HepG2 (cell line): Measurements from ENCODE around the gene CCDC144A. TPM values are rescaled to one million over a fixed set of nuclear protein-coding genes. Genes with fewer than 3 reads are reported as not detected.
"Not testable (repeated sequence)": the region's sequence is repeated elsewhere in the genome, so short reads cannot be mapped to it uniquely, and the experiment has no call there.

Source experiments
- ATAC-seq: fragments of 200-7000 bp; cut with Tn5 transposase; 3 replicates; pipeline ENCODE4 v1.9.1; 2020; ENCODE audit warnings: mild to moderate bottlenecking, moderate library complexity
- BruUV-seq: library from RNA; stranded (reverse); fragments of 400-500 nt; replicated peaks from 2 replicates; lab custom pipeline; 2021; lab: Mats Ljungman, UMichigan
- CTCF ChIA-PET: fragments of 300-600 bp; formaldehyde crosslinking; extraction: SDS; loops from one replicate; lab custom pipeline; 2021; ENCODE audit warnings: low total read pairs, inconsistent platforms, low intra/inter-chr PET ratio; lab: Yijun Ruan, JAX
- POLR2A ChIA-PET: fragments of 350-600 bp; sonication (Branson Sonifier 250); formaldehyde crosslinking; loops from one replicate; lab custom pipeline; 2020; ENCODE audit warnings: antibody characterized with exemption, inconsistent platforms; lab: Yijun Ruan, JAX
- DNase-seq: peaks from one replicate; pipeline ENCODE4 v3.0.0-alpha.2; 2015; ENCODE audit warnings: low spot score
- FAIRE-seq: peaks from 3 replicates; lab custom pipeline; 2011; peaks lifted over from hg19 to GRCh38; lab: Jason Lieb, UNC
- H2AFZ ChIP-seq: one replicate; pipeline ENCODE4 v1.6.1; 2011; ENCODE audit warnings: low read length, inconsistent platforms
- H3K27ac ChIP-seq: fragments of 300-600 bp; 3 replicates; pipeline ENCODE4 v1.8.0; 2011; ENCODE audit warnings: mixed run types, mild to moderate bottlenecking, mixed read lengths, low read length, inconsistent platforms; ENCODE audit not compliant: insufficient read depth; ENCODE audit errors: extremely low read length
- H3K27me3 ChIP-seq, 2 experiments: fragments of 200-600 bp in 1 of 2; 2 replicates in 1 of 2; 3 replicates in 1 of 2; pipeline versions ENCODE4 v1.6.0 to v1.8.0; 2011; ENCODE audit warnings: low read length in 2 of 2, mild to moderate bottlenecking in 2 of 2, moderate library complexity in 2 of 2, inconsistent platforms in 1 of 2; ENCODE audit not compliant: insufficient read depth in 2 of 2, control insufficient read depth in 1 of 2
- H3K36me3 ChIP-seq, 2 experiments: fragments of 200-600 bp in 1 of 2; replicated peaks in 1 of 2; 2 replicates in 1 of 2; 3 replicates in 1 of 2; pipeline versions ENCODE4 v1.5.1 to v1.8.0; 2011; ENCODE audit warnings: low read length in 2 of 2, inconsistent platforms in 1 of 2; ENCODE audit not compliant: insufficient read depth in 2 of 2, control insufficient read depth in 1 of 2
- H3K4me1 ChIP-seq: 2 replicates; pipeline ENCODE4 v1.5.1; 2012; ENCODE audit warnings: low read length, inconsistent platforms; ENCODE audit not compliant: insufficient read depth
- H3K4me2 ChIP-seq: 2 replicates; pipeline ENCODE4 v1.6.0; 2011; ENCODE audit warnings: low read depth, low read length, inconsistent platforms
- H3K4me3 ChIP-seq, 3 experiments: fragments of 200-600 bp in 1 of 3; sonication (generic), shearing (Covaris generic) in 1 of 3; replicated peaks in 1 of 3; 2 replicates each; pipeline ENCODE4 v1.5.1; 2011 to 2016; ENCODE audit warnings: low read length in 3 of 3, inconsistent platforms in 2 of 3, low read depth in 2 of 3, mild to moderate bottlenecking in 2 of 3, control low read depth in 1 of 3, mixed read lengths in 1 of 3; ENCODE audit not compliant: insufficient read depth in 1 of 3
- H3K79me2 ChIP-seq: one replicate; pipeline ENCODE4 v1.6.1; 2011; ENCODE audit warnings: low read length, inconsistent platforms; ENCODE audit not compliant: insufficient read depth
- H3K9ac ChIP-seq: 2 replicates; pipeline ENCODE4 v1.6.0; 2011; ENCODE audit warnings: mild to moderate bottlenecking, low read depth, low read length, inconsistent platforms; ENCODE audit not compliant: insufficient read depth
- H3K9me3 ChIP-seq: 2 replicates; pipeline ENCODE4 v1.5.1; 2012; ENCODE audit warnings: mild to moderate bottlenecking, low read length
- H4K20me1 ChIP-seq: 2 replicates; pipeline ENCODE4 v1.6.0; 2011; ENCODE audit warnings: inconsistent platforms, mild to moderate bottlenecking, low read length, moderate library complexity; ENCODE audit not compliant: insufficient read depth
- MIER2 ChIP-seq: IDR thresholded peaks from 2 replicates; pipeline ENCODE4 v1.6.1; 2016; ENCODE audit warnings: missing biosample characterization, missing genetic modification reagents
- WGBS: methylation state at CpG from one replicate; pipeline ENCODE4 v1.1.6; 2017; ENCODE audit warnings: low lambda C conversion rate; 5-methylcytosine and 5-hydroxymethylcytosine counted together
- in situ Hi-C: cut with HindIII; loops from 2 replicates; pipeline ENCODE4 v1.10.0; 2017; ENCODE audit warnings: low pct_unique_long_range_greater_than_20kb; ENCODE audit not compliant: extremely low pct_ligation_motif_present
- intact Hi-C: fragments of 100-400 bp; cut with micrococcal nuclease; formaldehyde crosslinking; loops from one replicate; pipeline ENCODE4 v1.10.0; 2022; ENCODE audit not compliant: unreplicated experiment
- polyA plus RNA-seq, 8 experiments: library from polyadenylated mRNA; depleted of rRNA in 3 of 8; stranded (reverse) in 7 of 8; unstranded in 1 of 8; fragments of >200 nt; fragmentation: Illumina TruSeq in 4 of 8; extraction: Trizol in 4 of 8; gene quantifications; 2 replicates each; pipeline versions ENCODE4 v1.2.1 to v1.2.3, GENCODE V29; 2011 to 2016; ENCODE audit warnings: low read depth in 4 of 8, missing spikeins in 1 of 8, mixed read lengths in 1 of 8; ENCODE audit not compliant: insufficient read depth in 1 of 8
- total RNA-seq, 5 experiments: library from RNA; depleted of rRNA; stranded (reverse); fragments of >200 nt; fragmentation: Illumina TruSeq; extraction: Trizol; gene quantifications; 2 replicates each; pipeline ENCODE4 v1.2.3, GENCODE V29; 2016; ENCODE audit warnings: low read depth in 1 of 5
- TF ChIP-seq, protein P1 (sequence below), 2 experiments: IDR thresholded peaks; 2 replicates each; pipeline ENCODE4 v1.6.1; 2011 to 2012; ENCODE audit warnings: low read length in 2 of 2, borderline replicate concordance in 1 of 2, low read depth in 1 of 2, mild to moderate bottlenecking in 1 of 2, moderate library complexity in 1 of 2

CCDC144A gene
- total and polyA plus RNA-seq, 2 of the 13 experiments (the other 11 are each of a cell fraction or from before 2014, with no cell fraction given), result 0.09 TPM; not detected in 1

DNA sequence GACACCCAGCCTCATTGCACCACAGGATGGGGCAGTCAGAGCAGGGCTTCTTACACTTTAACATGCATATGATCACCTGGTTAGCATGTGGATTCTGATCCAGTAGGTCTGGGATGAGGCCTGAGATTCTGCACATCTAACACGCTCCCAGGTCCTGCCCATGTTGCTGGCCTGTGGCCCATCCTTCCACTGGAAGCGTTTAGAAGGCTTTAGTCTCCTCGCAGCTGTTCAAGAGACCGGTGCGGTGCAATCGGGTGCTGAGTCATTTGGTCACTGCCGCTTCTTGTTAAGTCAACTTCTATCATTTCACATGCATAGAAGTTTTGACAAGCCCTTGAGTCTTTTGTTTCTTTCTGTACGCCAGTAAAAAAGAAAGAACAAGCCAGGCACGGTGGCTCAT is 117.6 kb downstream of the CCDC144A start:
- FAIRE-seq, H3K36me3 ChIP-seq, DNase-seq, BruUV-seq, H3K79me2 ChIP-seq, in situ Hi-C loops, intact Hi-C loops, POLR2A ChIA-PET, H3K9ac ChIP-seq, H4K20me1 ChIP-seq, CTCF ChIA-PET, H3K27ac ChIP-seq, H3K4me3 ChIP-seq, ATAC-seq, H3K27me3 ChIP-seq, H2AFZ ChIP-seq, H3K9me3 ChIP-seq, H3K4me1 ChIP-seq, H3K4me2 ChIP-seq: not testable (repeated sequence)
- no CpG with 5 or more reads among the region's 9 CpGs for WGBS

DNA sequence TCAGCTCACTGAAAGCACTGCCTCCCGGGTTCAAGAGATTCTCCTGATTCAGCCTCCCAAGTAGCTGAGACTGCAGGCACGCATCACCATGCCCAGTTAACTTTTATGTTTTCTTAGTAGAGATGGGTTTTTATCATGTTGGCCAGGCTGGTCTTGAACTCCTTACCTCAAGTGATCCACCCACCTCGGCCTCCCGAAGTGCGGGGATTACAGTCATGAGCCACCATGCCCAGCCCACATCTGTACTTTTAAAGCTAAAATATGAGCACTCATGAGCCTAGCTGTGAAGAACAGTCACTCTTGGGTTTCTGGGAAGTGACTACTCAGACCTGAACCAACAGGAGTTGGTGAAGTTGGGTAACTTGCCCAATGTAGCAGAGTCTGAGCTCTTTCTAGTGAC is 120.2 kb downstream of the CCDC144A start:
- H3K4me1 ChIP-seq, intact Hi-C loops, H3K36me3 ChIP-seq, H3K9ac ChIP-seq, ATAC-seq, CTCF ChIA-PET, FAIRE-seq, H3K27me3 ChIP-seq, H3K27ac ChIP-seq, BruUV-seq, H2AFZ ChIP-seq, H3K4me2 ChIP-seq, H3K4me3 ChIP-seq, in situ Hi-C loops, POLR2A ChIA-PET, H3K9me3 ChIP-seq, H4K20me1 ChIP-seq, H3K79me2 ChIP-seq, DNase-seq: not testable (repeated sequence)
- WGBS, result no CpG with 5 or more reads among the region's 5 CpGs

DNA sequence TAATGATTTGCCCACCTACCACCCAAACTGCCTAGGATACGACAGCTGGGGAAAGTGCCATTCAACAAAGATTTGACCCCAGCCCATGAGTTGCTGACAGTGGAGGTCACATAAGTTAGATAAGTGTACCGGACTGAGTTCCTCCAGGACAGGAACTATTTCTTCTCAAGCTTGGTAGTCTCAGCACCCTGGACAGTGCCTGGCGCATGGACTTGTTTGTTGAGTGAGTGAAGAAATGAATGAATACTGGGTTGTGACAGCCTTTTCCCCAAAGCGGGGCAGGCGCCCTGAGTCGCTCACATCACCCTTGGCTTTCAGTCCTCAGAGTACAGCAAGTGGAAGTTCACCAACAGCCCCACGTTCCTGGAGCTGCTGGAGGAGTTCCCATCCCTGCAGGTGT is 122.1 kb downstream of the CCDC144A start:
- H2AFZ ChIP-seq, POLR2A ChIA-PET, H3K4me3 ChIP-seq, in situ Hi-C loops, intact Hi-C loops, CTCF ChIA-PET, H3K4me2 ChIP-seq, H3K9me3 ChIP-seq, H3K4me1 ChIP-seq, FAIRE-seq, H3K9ac ChIP-seq, H3K79me2 ChIP-seq, DNase-seq, ATAC-seq, H4K20me1 ChIP-seq, H3K36me3 ChIP-seq, H3K27ac ChIP-seq, BruUV-seq, H3K27me3 ChIP-seq: not testable (repeated sequence)
- TF ChIP-seq MIER2 (CRISPR knock-in tag), result peak; percentile 87; the same call in 1 of the 2 replicates
- TF ChIP-seq, protein P1, sequence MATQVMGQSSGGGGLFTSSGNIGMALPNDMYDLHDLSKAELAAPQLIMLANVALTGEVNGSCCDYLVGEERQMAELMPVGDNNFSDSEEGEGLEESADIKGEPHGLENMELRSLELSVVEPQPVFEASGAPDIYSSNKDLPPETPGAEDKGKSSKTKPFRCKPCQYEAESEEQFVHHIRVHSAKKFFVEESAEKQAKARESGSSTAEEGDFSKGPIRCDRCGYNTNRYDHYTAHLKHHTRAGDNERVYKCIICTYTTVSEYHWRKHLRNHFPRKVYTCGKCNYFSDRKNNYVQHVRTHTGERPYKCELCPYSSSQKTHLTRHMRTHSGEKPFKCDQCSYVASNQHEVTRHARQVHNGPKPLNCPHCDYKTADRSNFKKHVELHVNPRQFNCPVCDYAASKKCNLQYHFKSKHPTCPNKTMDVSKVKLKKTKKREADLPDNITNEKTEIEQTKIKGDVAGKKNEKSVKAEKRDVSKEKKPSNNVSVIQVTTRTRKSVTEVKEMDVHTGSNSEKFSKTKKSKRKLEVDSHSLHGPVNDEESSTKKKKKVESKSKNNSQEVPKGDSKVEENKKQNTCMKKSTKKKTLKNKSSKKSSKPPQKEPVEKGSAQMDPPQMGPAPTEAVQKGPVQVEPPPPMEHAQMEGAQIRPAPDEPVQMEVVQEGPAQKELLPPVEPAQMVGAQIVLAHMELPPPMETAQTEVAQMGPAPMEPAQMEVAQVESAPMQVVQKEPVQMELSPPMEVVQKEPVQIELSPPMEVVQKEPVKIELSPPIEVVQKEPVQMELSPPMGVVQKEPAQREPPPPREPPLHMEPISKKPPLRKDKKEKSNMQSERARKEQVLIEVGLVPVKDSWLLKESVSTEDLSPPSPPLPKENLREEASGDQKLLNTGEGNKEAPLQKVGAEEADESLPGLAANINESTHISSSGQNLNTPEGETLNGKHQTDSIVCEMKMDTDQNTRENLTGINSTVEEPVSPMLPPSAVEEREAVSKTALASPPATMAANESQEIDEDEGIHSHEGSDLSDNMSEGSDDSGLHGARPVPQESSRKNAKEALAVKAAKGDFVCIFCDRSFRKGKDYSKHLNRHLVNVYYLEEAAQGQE (IDR thresholded peaks at IDR 0.05; ENCODE audit: borderline replicate concordance in 1 of 2, low read depth in 1 of 2, low read length in 2 of 2), result peak; percentile 27 to 86
- WGBS, result 100% methylated on average over 1 of the region's 7 CpGs
